GM18520 (cell line): Measurements from ENCODE around the gene ZNF700.
"Not testable (repeated sequence)": the region's sequence is repeated elsewhere in the genome, so short reads cannot be mapped to it uniquely, and the experiment has no call there.

ENCODE experiments used
- ATAC-seq: cut with Tn5 transposase; IDR thresholded peaks from one replicate; pipeline ENCODE4 v1.9.1; 2021; ENCODE audit not compliant: unreplicated experiment

ZNF700 gene

GRCh38 chr19:11987405-11988281 lies 62.7 kb downstream of the ZNF700 start:
- no peak for ATAC-seq

DNA sequence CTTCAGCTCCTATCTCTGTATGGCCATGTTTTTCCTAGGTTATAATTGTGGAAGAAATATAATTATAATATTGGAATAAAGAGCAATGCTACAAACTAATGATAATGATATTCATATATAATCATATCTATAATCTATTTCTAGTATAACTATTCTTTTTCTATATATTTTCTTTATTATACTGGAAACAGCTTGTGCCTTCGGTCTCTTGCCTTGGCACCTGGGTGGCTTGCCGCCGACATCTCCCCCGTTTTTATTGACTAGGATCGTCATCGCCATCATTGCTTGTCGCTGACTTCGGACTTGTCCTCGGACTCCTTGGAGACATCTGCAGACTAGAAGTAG lies 64.2 kb downstream of the ZNF700 start:
- ATAC-seq = no peak

GRCh38 chr19:11991921-11992320 lies 67.0 kb downstream of the ZNF700 start:
- not testable (repeated sequence) for ATAC-seq

DNA sequence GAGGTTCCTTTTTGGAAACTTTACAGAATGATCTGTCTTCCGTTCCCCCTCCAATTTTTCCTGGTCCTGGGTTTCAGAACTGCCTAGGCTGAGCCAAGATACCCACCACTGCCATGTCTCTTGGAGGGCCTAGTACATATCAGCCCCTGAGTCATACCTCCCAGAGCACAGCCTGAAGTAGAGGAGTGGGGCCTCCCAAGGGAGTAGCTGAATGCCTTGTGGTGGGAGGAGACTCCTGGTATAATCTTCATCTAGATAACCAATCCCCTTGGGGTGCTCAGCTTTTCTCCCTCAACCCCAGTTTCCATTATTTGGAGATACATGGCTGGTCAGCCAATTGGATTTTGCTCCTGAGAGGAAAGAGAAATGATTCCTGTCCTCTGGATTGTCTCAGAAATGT lies 70.3 kb downstream of the ZNF700 start:
- no peak for ATAC-seq
